ENCODE measurements around the gene MLLT6. TPM values are rescaled to one million over a fixed set of nuclear protein-coding genes. Genes with fewer than 3 reads are reported as not detected.

Gene MLLT6
- total and polyA plus RNA-seq, 2 of the 13 experiments (the other 11 are each of a cell fraction or from before 2014, with no cell fraction given) = 50.7 to 69.5 TPM

DNA sequence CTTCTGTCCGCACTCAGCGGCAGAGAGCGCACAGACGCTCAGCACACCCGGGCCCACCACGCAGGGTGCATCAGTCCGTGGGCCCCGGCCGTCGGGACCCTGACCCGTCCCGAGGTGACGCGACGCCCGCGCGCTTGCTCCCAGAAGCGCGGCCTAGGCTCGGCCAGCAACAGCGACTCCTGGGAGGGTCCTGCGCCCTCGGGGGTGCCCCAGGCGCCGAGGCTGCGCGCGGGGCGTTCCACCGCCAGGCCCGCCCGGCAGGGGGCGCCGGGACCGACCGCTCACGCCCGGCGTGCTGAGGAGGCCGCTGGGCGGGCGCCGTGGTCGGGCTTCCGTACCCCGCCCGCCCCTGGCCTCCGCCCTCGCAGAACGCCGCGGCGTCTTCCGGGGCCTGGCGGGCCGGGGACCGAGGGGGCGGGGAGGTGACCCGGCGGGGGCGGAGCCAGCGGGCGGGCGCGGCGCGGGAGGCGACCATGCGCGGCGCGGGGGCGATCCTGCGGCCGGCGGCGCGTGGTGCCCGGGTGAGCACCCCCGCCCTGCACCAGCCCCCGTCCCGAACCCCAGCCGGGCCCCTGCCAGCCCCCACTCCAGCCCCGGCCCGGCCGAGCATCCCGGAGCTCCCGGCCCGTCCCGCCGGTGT lies 24.9 kb downstream of the MLLT6 start, which contains the start of gene CISD3 (continued):
- TF ChIP-seq SMC3 (IDR thresholded peaks at IDR 0.05; ENCODE audit: low read length) (no peak; the same call in 1 of the 2 replicates), TERF1 (CRISPR knock-in tag; IDR thresholded peaks at IDR 0.05) (no peak), MBD4 (IDR thresholded peaks at IDR 0.05; ENCODE audit: borderline replicate concordance, low read length) (no peak), REL (CRISPR knock-in tag; conservative IDR thresholded peaks at IDR 0.05) (no peak), RCOR2 (CRISPR knock-in tag; IDR thresholded peaks at IDR 0.05) (no peak), SP4 (CRISPR knock-in tag; IDR thresholded peaks at IDR 0.05) (peak; percentile 93), JUND (CRISPR knock-in tag; IDR thresholded peaks at IDR 0.05) (0 out of 2 replicates have a peak, but pooled peaks have one; percentile 38), ZNF160 (CRISPR knock-in tag; IDR thresholded peaks at IDR 0.05) (no peak; the same call in none of the 2 replicates), SETDB1 (CRISPR knock-in tag; IDR thresholded peaks at IDR 0.05; ENCODE audit: borderline replicate concordance) (no peak), DZIP1 (CRISPR knock-in tag; IDR thresholded peaks at IDR 0.05) (no peak), FOXM1 (CRISPR knock-in tag; IDR thresholded peaks at IDR 0.05) (no peak), SIN3A (IDR thresholded peaks at IDR 0.05; ENCODE audit: borderline replicate concordance, low read depth, low read length) (peak; percentile 80; the same call in 1 of the 2 replicates), ZNF710 (CRISPR knock-in tag; IDR thresholded peaks at IDR 0.05; ENCODE audit: borderline replicate concordance) (peak; percentile 55; the same call in 1 of the 2 replicates), EHMT2 (IDR thresholded peaks at IDR 0.05; ENCODE audit: borderline replicate concordance, low read depth, low read length) (no peak), NPAS2 (CRISPR knock-in tag; IDR thresholded peaks at IDR 0.05; ENCODE audit: borderline replicate concordance) (no peak), ZNF746 (CRISPR knock-in tag; IDR thresholded peaks at IDR 0.05) (peak; percentile 62; the same call in 1 of the 2 replicates), GTF2F1 (IDR thresholded peaks at IDR 0.05; ENCODE audit: low read length) (no peak), ZNF224 (CRISPR knock-in tag; IDR thresholded peaks at IDR 0.05) (no peak), ZNF678 (CRISPR knock-in tag; IDR thresholded peaks at IDR 0.05) (no peak), AHR (CRISPR knock-in tag; IDR thresholded peaks at IDR 0.05) (no peak; the same call in 1 of the 2 replicates), ZFP62 (CRISPR knock-in tag; IDR thresholded peaks at IDR 0.05) (no peak), DNMT3B (CRISPR knock-in tag; conservative IDR thresholded peaks at IDR 0.05) (no peak), GATAD1 (CRISPR knock-in tag; IDR thresholded peaks at IDR 0.05) (no peak), POGZ (CRISPR knock-in tag; IDR thresholded peaks at IDR 0.05) (no peak)
- TF ChIP-seq, protein P1, sequence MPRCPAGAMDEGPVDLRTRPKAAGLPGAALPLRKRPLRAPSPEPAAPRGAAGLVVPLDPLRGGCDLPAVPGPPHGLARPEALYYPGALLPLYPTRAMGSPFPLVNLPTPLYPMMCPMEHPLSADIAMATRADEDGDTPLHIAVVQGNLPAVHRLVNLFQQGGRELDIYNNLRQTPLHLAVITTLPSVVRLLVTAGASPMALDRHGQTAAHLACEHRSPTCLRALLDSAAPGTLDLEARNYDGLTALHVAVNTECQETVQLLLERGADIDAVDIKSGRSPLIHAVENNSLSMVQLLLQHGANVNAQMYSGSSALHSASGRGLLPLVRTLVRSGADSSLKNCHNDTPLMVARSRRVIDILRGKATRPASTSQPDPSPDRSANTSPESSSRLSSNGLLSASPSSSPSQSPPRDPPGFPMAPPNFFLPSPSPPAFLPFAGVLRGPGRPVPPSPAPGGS (CRISPR knock-in tag; IDR thresholded peaks at IDR 0.05) = no peak

Measured in HepG2 (cell line).